K562 (cell line): Measurements from ENCODE around the gene PROKR1. TPM values are rescaled to one million over a fixed set of nuclear protein-coding genes. Genes with fewer than 3 reads are reported as not detected.

Experiments
- BRD9 ChIP-seq: fragments of 450-650 bp; IDR thresholded peaks from 2 replicates; pipeline ENCODE4 v1.6.1; 2018; ENCODE audit warnings: low read depth; ENCODE audit not compliant: partially characterized antibody
- CREB3L1 ChIP-seq: fragments of 450-650 bp; IDR thresholded peaks from 2 replicates; pipeline ENCODE4 v1.6.1; 2014; ENCODE audit warnings: low read depth, mild to moderate bottlenecking, moderate library complexity, borderline replicate concordance
- CXXC5 ChIP-seq: fragments of 250-450 bp; sonication (Bioruptor Pico); IDR thresholded peaks from 2 replicates; pipeline ENCODE4 v1.8.0; 2022; ENCODE audit warnings: inconsistent platforms, mild to moderate bottlenecking, moderate library complexity
- E2F3 ChIP-seq: fragments of 250-450 bp; sonication (Bioruptor Pico); IDR thresholded peaks from 2 replicates; pipeline ENCODE4 v1.4.0; 2020; ENCODE audit warnings: mild to moderate bottlenecking
- GATAD2B ChIP-seq: fragments of 450-650 bp; IDR thresholded peaks from 2 replicates; pipeline ENCODE4 v1.6.1; 2017; ENCODE audit warnings: mild to moderate bottlenecking, borderline replicate concordance
- HNRNPLL ChIP-seq: fragments of 200-400 bp; formaldehyde crosslinking; IDR thresholded peaks from 2 replicates; pipeline ENCODE4 v1.6.1; 2017; ENCODE audit warnings: low read length, low read depth, mild to moderate bottlenecking; ENCODE audit not compliant: poor library complexity, severe bottlenecking
- NCOR1 ChIP-seq: fragments of 450-650 bp; IDR thresholded peaks from 2 replicates; pipeline ENCODE4 v1.6.1; 2016; ENCODE audit warnings: mild to moderate bottlenecking, moderate library complexity
- NR2C1 ChIP-seq, 2 experiments: fragments of 450-650 bp; IDR thresholded peaks; 2 replicates each; pipeline ENCODE4 v1.6.1; 2017; ENCODE audit warnings: mild to moderate bottlenecking in 2 of 2, antibody characterized with exemption in 1 of 2, inconsistent platforms in 1 of 2, missing compliant biosample characterization in 1 of 2, missing genetic modification characterization in 1 of 2
- NR2C2 ChIP-seq, 2 experiments: fragments of 200-800 bp in 1 of 2; sonication (Bioruptor generic) in 1 of 2; sonication (generic) in 1 of 2; formaldehyde crosslinking in 1 of 2; IDR thresholded peaks; 2 replicates each; pipeline versions ENCODE4 v1.6.1 to v1.8.0; 2016 to 2022; ENCODE audit warnings: mild to moderate bottlenecking in 1 of 2, missing compliant biosample characterization in 1 of 2, missing genetic modification characterization in 1 of 2, missing genetic modification reagents in 1 of 2
- NRF1 ChIP-seq, 2 experiments: fragments of 450-650 bp; IDR thresholded peaks in 1 of 2; conservative IDR thresholded peaks in 1 of 2; 2 replicates each; pipeline ENCODE4 v1.6.1; 2014; ENCODE audit warnings: mild to moderate bottlenecking in 2 of 2
- POLR2G ChIP-seq: fragments of 200-400 bp; formaldehyde crosslinking; IDR thresholded peaks from 2 replicates; pipeline ENCODE4 v1.6.1; 2017; ENCODE audit warnings: low read depth, mild to moderate bottlenecking, antibody characterized with exemption, low read length, moderate library complexity
- PREB ChIP-seq: sonication (generic); formaldehyde crosslinking; IDR thresholded peaks from 2 replicates; pipeline ENCODE4 v1.8.1; 2023; ENCODE audit warnings: mild to moderate bottlenecking, missing genetic modification reagents
- SMARCA4 ChIP-seq: fragments of 450-650 bp; IDR thresholded peaks from 2 replicates; pipeline ENCODE4 v1.6.1; 2016
- SMARCE1 ChIP-seq: fragments of 450-650 bp; IDR thresholded peaks from 2 replicates; pipeline ENCODE4 v1.7.1; 2016; ENCODE audit warnings: mild to moderate bottlenecking
- SOX6 ChIP-seq: fragments of 450-650 bp; IDR thresholded peaks from 2 replicates; pipeline ENCODE4 v1.6.1; 2014; ENCODE audit warnings: mild to moderate bottlenecking
- TRIM24 ChIP-seq, 2 experiments: fragments of 450-650 bp; IDR thresholded peaks; 2 replicates each; pipeline ENCODE4 v1.6.1; 2016
- TRIM28 ChIP-seq: fragments of 450-650 bp; IDR thresholded peaks from 2 replicates; pipeline ENCODE4 v1.6.1; 2017
- YY1 ChIP-seq, 3 experiments: IDR thresholded peaks; 2 replicates each; pipeline ENCODE4 v1.6.1; 2011; ENCODE audit warnings: low read length in 2 of 3, mild to moderate bottlenecking in 2 of 3, moderate library complexity in 2 of 3, borderline replicate concordance in 1 of 3, control low read depth in 1 of 3, low read depth in 1 of 3; ENCODE audit not compliant: insufficient read depth in 3 of 3, insufficient replicate concordance in 2 of 3, control insufficient read depth in 1 of 3, insufficient read length in 1 of 3; ENCODE audit errors: extremely low read depth in 1 of 3
- ZFX ChIP-seq: sonication (generic); formaldehyde crosslinking; IDR thresholded peaks from 2 replicates; pipeline ENCODE4 v1.8.0; 2022; ENCODE audit warnings: mild to moderate bottlenecking, missing genetic modification reagents, moderate library complexity
- ZNF24 ChIP-seq: fragments of 450-650 bp; IDR thresholded peaks from 2 replicates; pipeline ENCODE4 v1.6.1; 2016
- ZSCAN29 ChIP-seq: fragments of 450-650 bp; IDR thresholded peaks from 2 replicates; pipeline ENCODE4 v1.6.1; 2017
- polyA plus RNA-seq, 8 experiments: library from polyadenylated mRNA; depleted of rRNA in 4 of 8; stranded (reverse) in 5 of 8; unstranded in 3 of 8; fragments of >200 nt; fragmentation: Nextera tagmentation in 2 of 8; fragmentation: Illumina TruSeq in 1 of 8; extraction: Ambion mirVana in 2 of 8; extraction: Trizol in 1 of 8; gene quantifications; 2 replicates each; pipeline versions ENCODE4 v1.2.1 to v1.2.3, GENCODE V29; 2011 to 2014; ENCODE audit warnings: inconsistent platforms in 1 of 8, missing spikeins in 1 of 8
- total RNA-seq, 7 experiments: library from RNA; depleted of rRNA in 6 of 7; stranded (reverse); fragments of >200 nt in 6 of 7; fragmentation: Illumina TruSeq in 2 of 7; extraction: Trizol in 2 of 7; gene quantifications; 2 replicates each; pipeline versions ENCODE4 v1.2.1 to v1.2.3, GENCODE V29; 2011 to 2021; ENCODE audit warnings: low replicate concordance in 1 of 7

PROKR1 gene
- total and polyA plus RNA-seq, 9 of the 15 experiments (the other 6 are each of a cell fraction or from before 2014, with no cell fraction given) = 0.01 to 0.18 (median 0.09) TPM; not detected in 1

- TF ChIP-seq NCOR1 = peak; percentile 40; the same call in 1 of the 2 replicates
- 0 out of 2 replicates have a peak, but pooled peaks have one; percentile 36 for TF ChIP-seq PREB
- 0 out of 2 replicates have a peak, but pooled peaks have one; percentile 36 for TF ChIP-seq SMARCA4
- TF ChIP-seq ZNF24 = 0 out of 2 replicates have a peak, but pooled peaks have one; percentile 6
- TF ChIP-seq GATAD2B = peak; percentile 28; the same call in 1 of the 2 replicates
- peak; percentile 56; the same call in 1 of the 2 replicates for TF ChIP-seq NR2C2 (CRISPR knock-in tag; IDR thresholded peaks at IDR 0.05)
- peak; percentile 64 for TF ChIP-seq NR2C2 (tag; IDR thresholded peaks at IDR 0.05)
- TF ChIP-seq NRF1 (conservative IDR thresholded peaks at IDR 0.05 in 1 of 2, IDR thresholded peaks at IDR 0.05 in 1 of 2) = peak; percentile 49 to 52; a peak in 3 of 4 replicates
- TF ChIP-seq HNRNPLL = peak; percentile 42
- TF ChIP-seq CREB3L1 = 0 out of 2 replicates have a peak, but pooled peaks have one; percentile 37
- TF ChIP-seq YY1 (IDR thresholded peaks at IDR 0.05; ENCODE audit: borderline replicate concordance in 1 of 3, control insufficient read depth in 1 of 3, extremely low read depth in 1 of 3, insufficient read depth in 3 of 3, insufficient read length in 1 of 3, insufficient replicate concordance in 2 of 3, low read depth in 1 of 3, low read length in 2 of 3) = peak in 1 of 3 experiments; percentile 70
- 0 out of 2 replicates have a peak, but pooled peaks have one; percentile 24 for TF ChIP-seq E2F3 (CRISPR knock-in tag)
- peak in 1 of 2 experiments; percentile 47; a peak in 1 of 4 replicates for TF ChIP-seq TRIM24 (IDR thresholded peaks at IDR 0.05)
- TF ChIP-seq CXXC5 (CRISPR knock-in tag) = peak; percentile 58
- 0 out of 2 replicates have a peak, but pooled peaks have one; percentile 55 for TF ChIP-seq ZSCAN29
- TF ChIP-seq SOX6 = peak; percentile 63
- TF ChIP-seq BRD9 = peak; percentile 77
- TF ChIP-seq SMARCE1 = peak; percentile 44; the same call in 1 of the 2 replicates
- peak; percentile 89 for TF ChIP-seq NR2C1 (IDR thresholded peaks at IDR 0.05)
- TF ChIP-seq NR2C1 (tag; IDR thresholded peaks at IDR 0.05) = peak; percentile 85
- 0 out of 2 replicates have a peak, but pooled peaks have one; percentile 34 for TF ChIP-seq TRIM28
- peak; percentile 74 for TF ChIP-seq POLR2G
- peak; percentile 56; the same call in 1 of the 2 replicates for TF ChIP-seq ZFX (CRISPR knock-in tag)
Observed at GRCh38 chr2:68679166-68679916, 36.0 kb downstream of the PROKR1 start (continued).
